Activated naive CD8-positive, alpha-beta T cell treated with anti-CD3 and anti-CD28 coated beads, Interleukin-2, amount 50 U/mL, for 24 hours (primary cell): Measurements from ENCODE around the gene FLNC.
A peak's percentile ranks its signal among the peaks of the same experiment; 100 is the strongest.

Experiments used
- ATAC-seq: fragments of 150-1000 bp; cut with Tn5 transposase; one replicate; pipeline ENCODE4 v1.10.0; 2021
- DNase-seq: peaks from one replicate; pipeline ENCODE4 v3.0.0; 2021
- H3K27ac Mint-ChIP-seq: one replicate; pipeline ENCODE4 v1.8.0; 2021; ENCODE audit warnings: mild to moderate bottlenecking, mixed read lengths
- H3K27me3 Mint-ChIP-seq: one replicate; pipeline ENCODE4 v1.8.0; 2021; ENCODE audit warnings: mixed read lengths
- H3K36me3 Mint-ChIP-seq: one replicate; pipeline ENCODE4 v1.8.0; 2021; ENCODE audit warnings: low read depth, mixed read lengths
- H3K4me1 Mint-ChIP-seq: one replicate; pipeline ENCODE4 v1.8.0; 2021; ENCODE audit warnings: mixed read lengths
- H3K4me3 Mint-ChIP-seq: one replicate; pipeline ENCODE4 v1.8.0; 2021; ENCODE audit warnings: mild to moderate bottlenecking, moderate library complexity, mixed read lengths
- H3K9me3 Mint-ChIP-seq: one replicate; pipeline ENCODE4 v1.8.0; 2021; ENCODE audit warnings: mixed read lengths

The FLNC gene, protein sequence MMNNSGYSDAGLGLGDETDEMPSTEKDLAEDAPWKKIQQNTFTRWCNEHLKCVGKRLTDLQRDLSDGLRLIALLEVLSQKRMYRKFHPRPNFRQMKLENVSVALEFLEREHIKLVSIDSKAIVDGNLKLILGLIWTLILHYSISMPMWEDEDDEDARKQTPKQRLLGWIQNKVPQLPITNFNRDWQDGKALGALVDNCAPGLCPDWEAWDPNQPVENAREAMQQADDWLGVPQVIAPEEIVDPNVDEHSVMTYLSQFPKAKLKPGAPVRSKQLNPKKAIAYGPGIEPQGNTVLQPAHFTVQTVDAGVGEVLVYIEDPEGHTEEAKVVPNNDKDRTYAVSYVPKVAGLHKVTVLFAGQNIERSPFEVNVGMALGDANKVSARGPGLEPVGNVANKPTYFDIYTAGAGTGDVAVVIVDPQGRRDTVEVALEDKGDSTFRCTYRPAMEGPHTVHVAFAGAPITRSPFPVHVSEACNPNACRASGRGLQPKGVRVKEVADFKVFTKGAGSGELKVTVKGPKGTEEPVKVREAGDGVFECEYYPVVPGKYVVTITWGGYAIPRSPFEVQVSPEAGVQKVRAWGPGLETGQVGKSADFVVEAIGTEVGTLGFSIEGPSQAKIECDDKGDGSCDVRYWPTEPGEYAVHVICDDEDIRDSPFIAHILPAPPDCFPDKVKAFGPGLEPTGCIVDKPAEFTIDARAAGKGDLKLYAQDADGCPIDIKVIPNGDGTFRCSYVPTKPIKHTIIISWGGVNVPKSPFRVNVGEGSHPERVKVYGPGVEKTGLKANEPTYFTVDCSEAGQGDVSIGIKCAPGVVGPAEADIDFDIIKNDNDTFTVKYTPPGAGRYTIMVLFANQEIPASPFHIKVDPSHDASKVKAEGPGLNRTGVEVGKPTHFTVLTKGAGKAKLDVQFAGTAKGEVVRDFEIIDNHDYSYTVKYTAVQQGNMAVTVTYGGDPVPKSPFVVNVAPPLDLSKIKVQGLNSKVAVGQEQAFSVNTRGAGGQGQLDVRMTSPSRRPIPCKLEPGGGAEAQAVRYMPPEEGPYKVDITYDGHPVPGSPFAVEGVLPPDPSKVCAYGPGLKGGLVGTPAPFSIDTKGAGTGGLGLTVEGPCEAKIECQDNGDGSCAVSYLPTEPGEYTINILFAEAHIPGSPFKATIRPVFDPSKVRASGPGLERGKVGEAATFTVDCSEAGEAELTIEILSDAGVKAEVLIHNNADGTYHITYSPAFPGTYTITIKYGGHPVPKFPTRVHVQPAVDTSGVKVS (N-terminal part only)

DNA sequence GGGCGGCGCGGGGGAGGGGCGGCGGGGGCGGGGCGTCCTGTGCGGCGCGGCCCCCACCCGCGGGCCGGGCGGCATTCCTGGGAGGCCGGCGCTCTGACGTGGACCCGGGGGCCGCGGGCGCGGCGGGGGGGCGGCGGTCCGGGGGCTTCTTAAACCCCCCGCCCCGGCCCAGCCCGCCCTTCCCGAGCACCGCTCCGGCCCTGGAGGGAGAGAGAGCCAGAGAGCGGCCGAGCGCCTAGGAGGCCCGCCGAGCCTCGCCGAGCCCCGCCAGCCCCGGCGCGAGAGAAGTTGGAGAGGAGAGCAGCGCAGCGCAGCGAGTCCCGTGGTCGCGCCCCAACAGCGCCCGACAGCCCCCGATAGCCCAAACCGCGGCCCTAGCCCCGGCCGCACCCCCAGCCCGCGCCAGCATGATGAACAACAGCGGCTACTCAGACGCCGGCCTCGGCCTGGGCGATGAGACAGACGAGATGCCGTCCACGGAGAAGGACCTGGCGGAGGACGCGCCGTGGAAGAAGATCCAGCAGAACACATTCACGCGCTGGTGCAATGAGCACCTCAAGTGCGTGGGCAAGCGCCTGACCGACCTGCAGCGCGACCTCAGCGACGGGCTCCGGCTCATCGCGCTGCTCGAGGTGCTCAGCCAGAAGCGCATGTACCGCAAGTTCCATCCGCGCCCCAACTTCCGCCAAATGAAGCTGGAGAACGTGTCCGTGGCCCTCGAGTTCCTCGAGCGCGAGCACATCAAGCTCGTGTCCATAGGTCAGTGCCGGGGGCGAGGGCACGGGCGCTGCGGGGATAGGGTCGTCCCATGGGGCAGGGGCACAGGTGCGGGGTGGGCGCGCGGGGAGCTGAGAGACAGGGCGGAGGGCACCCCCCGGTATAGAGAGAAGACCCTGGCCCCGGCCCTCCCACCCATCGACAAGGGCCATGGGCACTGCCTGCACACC, at the start of gene FLNC:
Gene FLNC (plus strand): TSS at position 176 of the 947 bp plus-strand sequence. CDS start 232 bp downstream, at position 408.
- Mint-ChIP-seq H3K27ac (no peak within 1 kb of the TSS), H3K27me3 (peaks cover 39% of the 10 kb centered on the region), H3K36me3 (no peaks in the 10 kb centered on the region), H3K4me3 (peak within 1 kb of the TSS; percentile 51), H3K9me3 (no peaks in the 10 kb centered on the region), H3K4me1 (peaks cover 18% of the 10 kb centered on the region)
- ATAC-seq = peak; percentile 21
- DNase-seq = peak; percentile 30

DNA sequence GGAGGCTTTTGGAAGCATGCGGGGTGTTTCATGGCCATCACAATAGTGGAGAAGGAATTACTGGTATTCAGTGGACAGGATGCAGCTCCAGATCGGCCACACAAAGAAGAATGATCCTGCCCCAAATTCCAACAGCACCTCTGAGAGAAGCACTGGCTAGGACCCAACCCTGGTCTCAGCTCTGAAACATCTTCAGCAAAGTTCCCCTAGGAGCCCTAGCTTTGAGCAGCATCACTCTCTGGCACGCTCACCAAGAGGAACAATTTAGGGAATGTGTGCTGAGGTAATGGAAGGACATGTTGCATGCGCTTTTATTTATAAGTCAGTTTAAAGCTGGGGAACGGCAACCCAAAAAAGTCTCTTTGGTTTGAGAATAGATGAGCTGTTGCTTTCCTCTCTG, 49.1 kb upstream of the FLNC start:
- Mint-ChIP-seq H3K9me3 (peaks cover 16% of the 10 kb centered on the region), H3K27ac (no peak overlapping the region), H3K4me3 (no peak overlapping the region), H3K27me3 (no peaks in the 10 kb centered on the region), H3K36me3 (peaks cover 9% of the 10 kb centered on the region), H3K4me1 (peaks cover 20% of the 10 kb centered on the region)
- DNase-seq (no peak), ATAC-seq (no peak)

DNA sequence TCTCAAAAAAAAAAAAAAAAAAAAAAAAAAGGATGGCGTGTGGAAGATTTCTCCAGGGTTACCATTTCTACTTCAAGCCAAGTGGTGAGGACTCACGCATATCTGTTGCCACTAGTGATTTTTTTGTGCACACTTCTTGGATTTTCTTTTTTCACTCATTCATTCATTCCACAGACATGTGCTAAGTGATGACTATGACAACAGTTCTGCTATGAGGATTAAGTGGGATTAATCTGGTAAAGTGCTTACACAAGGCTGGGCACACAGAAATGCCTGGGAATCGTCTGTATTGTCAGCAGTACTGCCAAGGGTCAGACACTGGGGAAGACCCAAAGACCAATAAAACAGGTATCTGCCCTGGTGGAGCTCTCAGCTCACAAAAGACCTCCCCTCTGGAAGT, 48.4 kb upstream of the FLNC start:
- Mint-ChIP-seq H3K27me3 (no peaks in the 10 kb centered on the region), H3K36me3 (peaks cover 7% of the 10 kb centered on the region), H3K27ac (no peak overlapping the region), H3K9me3 (peaks cover 13% of the 10 kb centered on the region), H3K4me1 (peaks cover 14% of the 10 kb centered on the region), H3K4me3 (no peak overlapping the region)
- DNase-seq = no peak
- ATAC-seq = no peak

DNA sequence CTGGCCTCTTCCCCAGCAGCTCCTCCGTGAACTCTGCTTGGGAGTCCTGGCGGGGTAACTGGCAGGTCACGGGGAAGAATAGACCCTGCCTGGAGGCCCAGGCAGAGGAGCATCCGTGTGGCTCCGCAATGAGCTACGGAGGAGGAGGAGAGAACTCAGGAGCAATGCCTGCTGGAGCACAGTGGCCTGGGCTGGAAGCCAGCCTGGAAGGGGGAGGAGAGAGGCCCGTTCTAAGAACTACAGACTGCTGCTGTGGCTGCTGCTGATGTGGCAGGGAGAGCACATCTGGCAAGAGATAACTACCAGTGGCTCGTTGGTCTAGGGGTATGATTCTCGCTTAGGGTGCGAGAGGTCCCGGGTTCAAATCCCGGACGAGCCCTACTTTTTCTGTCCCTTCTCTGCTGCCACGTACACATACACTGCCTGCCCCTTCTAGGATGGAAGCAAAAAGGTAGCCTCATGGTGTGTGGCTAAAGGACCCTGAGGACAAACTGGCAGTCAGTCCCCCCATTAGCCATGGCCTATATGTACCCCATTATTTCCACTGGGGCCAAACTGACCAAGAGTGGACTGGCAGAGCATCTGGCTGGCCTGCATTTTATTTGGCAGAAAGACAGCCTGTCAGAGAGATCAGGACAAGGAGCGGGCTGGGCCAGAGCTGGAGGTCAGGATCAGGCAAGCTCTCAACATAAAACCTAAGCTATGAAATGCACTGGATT, 46.9 kb upstream of the FLNC start:
- ATAC-seq (peak; percentile 75), DNase-seq (peak; percentile 25)
- no peaks in the 10 kb centered on the region for H3K4me1 Mint-ChIP-seq

DNA sequence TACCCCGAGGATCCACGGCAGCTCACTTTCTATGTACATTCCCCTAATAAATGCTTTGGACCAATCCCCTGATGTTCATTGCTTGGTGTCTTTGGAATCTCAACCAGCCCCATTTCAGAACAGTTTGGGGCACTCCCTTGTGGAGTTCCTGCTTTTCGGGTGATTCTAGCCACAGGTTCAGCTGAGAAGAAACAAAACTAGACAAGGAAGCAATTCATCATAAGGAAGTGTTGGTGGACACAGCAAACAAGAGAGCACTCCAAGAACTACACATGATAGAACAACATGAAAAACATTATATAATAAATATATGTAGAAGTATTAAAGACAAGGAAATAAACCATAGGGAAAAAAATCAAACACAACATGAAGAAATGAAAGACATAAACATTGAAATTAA, 44.5 kb upstream of the FLNC start:
- H3K27ac Mint-ChIP-seq = no peak overlapping the region
- ATAC-seq = no peak
- peaks cover 10% of the 10 kb centered on the region for H3K27me3 Mint-ChIP-seq
- no peaks in the 10 kb centered on the region for H3K36me3 Mint-ChIP-seq
- no peak overlapping the region for H3K4me3 Mint-ChIP-seq
- peaks cover 6% of the 10 kb centered on the region for H3K4me1 Mint-ChIP-seq
- DNase-seq = no peak
- no peaks in the 10 kb centered on the region for H3K9me3 Mint-ChIP-seq

More for the DNA sequence above, 46.9 kb upstream of the FLNC start:
- peaks cover under 1% of the 10 kb centered on the region for H3K36me3 Mint-ChIP-seq
- no peaks in the 10 kb centered on the region for H3K9me3 Mint-ChIP-seq
- H3K27ac Mint-ChIP-seq = peak overlapping the region; percentile 53
- no peak overlapping the region for H3K4me3 Mint-ChIP-seq
- peaks cover 2% of the 10 kb centered on the region for H3K27me3 Mint-ChIP-seq

DNA sequence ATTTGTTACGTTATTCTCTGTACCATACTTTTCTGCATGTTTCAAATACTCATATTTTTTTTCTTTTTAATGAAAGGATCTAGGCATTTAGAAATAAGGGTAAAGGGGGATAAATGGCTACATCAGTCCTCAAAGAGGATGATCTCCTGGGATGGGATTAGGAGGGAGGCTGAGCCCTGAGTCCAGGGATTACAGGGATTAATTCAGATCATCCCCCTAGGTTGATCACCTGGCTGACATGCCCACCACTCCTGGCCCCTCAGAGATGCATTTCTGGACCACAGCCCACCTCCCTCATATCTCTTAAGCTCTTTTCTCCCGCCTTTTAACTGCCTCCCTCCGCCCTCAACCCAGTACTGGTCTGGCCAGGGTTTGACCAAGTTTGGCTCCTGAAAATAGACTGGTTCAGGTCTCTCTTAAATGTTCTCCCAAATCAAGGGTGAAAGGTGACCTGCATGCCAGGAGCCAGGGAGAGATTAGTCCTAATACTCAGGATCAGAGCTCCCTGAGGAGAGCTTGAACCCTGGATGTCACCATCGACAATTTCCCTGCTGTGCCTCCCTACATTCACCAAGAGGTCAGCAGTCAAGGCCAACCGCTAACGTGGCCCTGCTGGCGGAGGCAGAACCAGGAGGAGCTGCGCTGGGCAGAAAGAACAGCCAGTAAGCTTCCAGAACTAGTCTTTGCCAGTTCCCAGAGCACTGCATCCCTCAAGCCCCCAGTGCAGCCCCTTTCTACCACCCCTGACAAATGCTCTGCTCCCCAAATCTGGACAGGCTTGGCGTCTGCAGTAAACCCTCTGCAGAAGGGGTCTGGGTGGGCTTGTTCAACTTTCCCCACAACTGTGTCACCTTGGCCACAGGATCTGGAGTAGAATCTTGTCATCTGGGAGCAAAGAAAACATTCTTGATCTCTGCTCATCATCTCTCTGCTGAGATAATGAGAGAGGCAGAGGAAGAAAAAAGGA, 41.5 kb upstream of the FLNC start:
- Mint-ChIP-seq H3K27ac (no peak overlapping the region), H3K4me3 (no peak overlapping the region), H3K36me3 (no peaks in the 10 kb centered on the region), H3K4me1 (peaks cover 6% of the 10 kb centered on the region), H3K9me3 (no peaks in the 10 kb centered on the region), H3K27me3 (peaks cover 10% of the 10 kb centered on the region)
- no peak for DNase-seq
- no peak for ATAC-seq

DNA sequence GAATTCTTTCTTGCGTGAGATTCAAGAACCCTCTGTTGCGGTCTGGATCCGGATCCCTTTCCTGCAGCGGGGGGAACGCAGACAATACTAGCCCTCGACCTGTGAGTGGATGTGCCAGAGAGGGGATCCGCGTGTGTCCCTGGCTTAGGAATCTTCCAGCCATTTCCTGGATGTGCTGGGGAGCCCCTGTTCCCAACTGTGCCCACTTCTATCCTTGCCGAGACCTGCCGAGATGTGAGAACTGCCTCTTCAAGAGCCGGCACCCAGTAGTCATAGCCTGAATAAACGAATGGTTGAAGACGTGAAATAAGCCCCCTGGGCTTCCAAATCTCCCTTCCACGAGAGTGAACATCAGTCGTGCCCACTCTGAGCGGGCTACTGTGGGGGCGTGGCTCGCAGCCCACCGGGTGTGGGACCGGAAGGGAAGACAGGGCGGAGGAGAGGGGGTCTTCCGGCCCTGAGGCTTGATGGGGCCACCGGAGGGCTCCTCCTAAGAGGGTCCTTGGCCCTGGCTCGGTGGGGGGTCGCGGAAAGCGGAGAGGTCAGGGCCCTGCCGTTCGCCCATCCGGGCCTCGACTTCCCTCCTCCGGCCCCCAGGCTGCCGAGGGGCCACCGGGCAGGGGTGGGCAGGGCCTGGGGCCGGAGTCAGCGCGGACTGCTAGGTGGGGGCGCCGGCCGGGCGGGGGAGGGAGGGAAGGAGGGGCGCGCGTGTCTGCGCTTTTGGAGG, 39.7 kb upstream of the FLNC start:
- Mint-ChIP-seq H3K36me3 (no peaks in the 10 kb centered on the region), H3K4me1 (peaks cover 6% of the 10 kb centered on the region), H3K27me3 (peaks cover 10% of the 10 kb centered on the region), H3K9me3 (no peaks in the 10 kb centered on the region), H3K27ac (peak overlapping the region; percentile 65), H3K4me3 (peak overlapping the region; percentile 81)
- DNase-seq = no peak
- ATAC-seq = no peak

DNA sequence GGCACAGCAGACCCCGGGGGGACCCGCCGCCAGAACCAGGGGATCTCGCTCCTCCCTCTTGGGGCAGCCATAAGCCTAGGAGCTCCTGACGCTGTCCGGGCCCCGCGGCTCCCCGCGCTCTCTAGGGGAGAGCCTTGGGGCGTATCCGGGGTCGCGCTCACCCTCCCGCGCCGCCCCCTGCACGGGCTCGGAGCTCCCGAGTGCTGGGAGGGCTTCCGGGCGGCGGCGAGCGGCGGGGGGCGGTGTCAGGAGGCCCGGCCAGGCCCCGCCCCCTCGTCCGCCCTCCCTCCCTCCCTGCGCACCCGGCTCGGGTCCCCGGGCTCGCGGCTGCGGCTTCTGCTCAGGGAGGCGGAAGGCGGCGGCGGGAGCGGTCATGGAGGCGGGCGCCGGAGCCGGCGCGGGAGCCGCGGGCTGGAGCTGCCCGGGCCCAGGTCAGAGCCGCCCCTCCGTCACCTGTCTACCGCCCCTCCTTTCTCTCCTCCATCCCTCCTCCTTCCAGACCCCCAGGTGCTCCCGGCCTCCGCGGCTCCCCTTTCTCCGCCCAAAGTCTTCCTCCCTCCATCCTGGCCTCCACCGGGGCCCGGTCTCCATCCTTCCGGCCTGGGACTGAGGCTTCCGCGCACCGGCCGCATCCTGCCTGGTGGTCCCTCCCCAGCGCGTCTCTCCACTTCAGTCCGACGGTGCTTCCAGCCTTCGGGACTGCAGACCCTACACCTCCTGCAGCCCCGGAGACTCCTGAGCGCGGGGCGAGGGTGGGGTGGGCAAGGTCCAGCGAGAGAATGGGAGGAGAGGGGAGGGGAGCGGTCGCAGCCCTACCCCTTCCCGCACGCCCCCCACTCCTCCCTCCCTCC, 38.9 kb upstream of the FLNC start, which contains the start of gene CCDC136:
Gene CCDC136 (plus strand): TSS at position 848 of the 851 bp plus-strand sequence. CDS start 444 bp downstream, outside the sequence.
- no peak within 1 kb of the TSS for H3K27ac Mint-ChIP-seq
- H3K4me3 Mint-ChIP-seq = peak within 1 kb of the TSS; percentile 81
- ATAC-seq (peak; percentile 86), DNase-seq (peak; percentile 80)
- peaks cover 6% of the 10 kb centered on the region for H3K4me1 Mint-ChIP-seq
- H3K27me3 Mint-ChIP-seq = peaks cover 10% of the 10 kb centered on the region
- H3K36me3 Mint-ChIP-seq = no peaks in the 10 kb centered on the region
- no peaks in the 10 kb centered on the region for H3K9me3 Mint-ChIP-seq

DNA sequence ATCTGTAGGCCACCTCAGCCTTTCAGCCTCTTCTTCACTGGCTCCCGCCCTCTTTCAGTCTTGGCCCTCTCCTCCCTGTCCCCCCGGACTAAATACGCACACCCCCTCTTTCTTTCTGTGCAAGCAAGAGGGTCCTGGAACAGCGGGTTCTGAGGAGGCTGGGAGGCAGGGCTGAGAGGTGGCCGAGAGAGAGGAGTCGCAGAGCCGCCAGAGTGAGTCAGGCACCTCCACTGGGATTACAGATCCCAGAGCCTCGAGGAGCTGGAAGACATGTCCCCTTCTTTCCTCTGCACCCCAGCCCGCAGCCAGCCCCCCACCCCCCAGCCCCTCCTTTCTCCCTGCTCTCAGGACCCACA, 38.3 kb upstream of the FLNC start:
- DNase-seq (no peak), ATAC-seq (no peak)
- peaks cover 10% of the 10 kb centered on the region for H3K27me3 Mint-ChIP-seq
- H3K27ac Mint-ChIP-seq = no peak overlapping the region
- no peaks in the 10 kb centered on the region for H3K36me3 Mint-ChIP-seq
- H3K4me3 Mint-ChIP-seq = peak overlapping the region; percentile 81
- peaks cover 6% of the 10 kb centered on the region for H3K4me1 Mint-ChIP-seq
- no peaks in the 10 kb centered on the region for H3K9me3 Mint-ChIP-seq

DNA sequence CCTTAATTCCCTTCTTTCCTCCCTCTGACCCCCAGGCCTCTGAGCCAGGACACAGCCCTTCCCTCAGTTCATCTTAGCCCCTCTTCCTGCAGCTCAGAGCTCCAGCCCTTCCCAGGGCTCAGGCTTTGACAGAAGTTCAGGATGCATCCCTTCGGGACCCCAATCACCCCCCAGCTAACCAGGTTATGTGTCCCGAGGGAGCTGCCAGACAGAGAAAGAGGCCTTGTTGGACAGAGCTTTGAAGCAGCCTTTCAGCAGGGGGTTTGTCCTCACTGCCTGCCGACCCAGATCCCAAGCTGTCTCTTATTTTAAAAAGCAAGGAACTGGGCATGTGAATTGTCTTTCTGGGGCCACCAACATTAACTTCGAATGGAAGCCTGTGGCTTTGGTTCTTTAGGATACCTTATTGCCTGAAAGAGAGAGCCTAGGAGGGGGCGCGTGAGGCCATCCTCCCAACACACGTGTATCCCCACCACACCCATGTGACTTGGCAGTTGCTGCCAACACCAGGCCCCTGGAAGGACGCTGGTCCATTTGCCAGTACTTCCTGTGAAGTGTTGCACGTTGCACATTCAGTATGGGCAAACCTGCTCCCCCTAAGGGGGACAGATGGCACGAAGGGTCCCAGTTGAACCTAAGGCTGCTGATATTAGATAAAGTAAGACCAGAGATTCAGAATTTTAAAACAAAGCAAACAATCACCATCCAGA, 37.6 kb upstream of the FLNC start:
- Mint-ChIP-seq H3K4me1 (peaks cover 6% of the 10 kb centered on the region), H3K9me3 (no peaks in the 10 kb centered on the region), H3K27me3 (peaks cover 7% of the 10 kb centered on the region), H3K4me3 (peak overlapping the region; percentile 23), H3K36me3 (no peaks in the 10 kb centered on the region), H3K27ac (no peak overlapping the region)
- DNase-seq (no peak), ATAC-seq (no peak)

DNA sequence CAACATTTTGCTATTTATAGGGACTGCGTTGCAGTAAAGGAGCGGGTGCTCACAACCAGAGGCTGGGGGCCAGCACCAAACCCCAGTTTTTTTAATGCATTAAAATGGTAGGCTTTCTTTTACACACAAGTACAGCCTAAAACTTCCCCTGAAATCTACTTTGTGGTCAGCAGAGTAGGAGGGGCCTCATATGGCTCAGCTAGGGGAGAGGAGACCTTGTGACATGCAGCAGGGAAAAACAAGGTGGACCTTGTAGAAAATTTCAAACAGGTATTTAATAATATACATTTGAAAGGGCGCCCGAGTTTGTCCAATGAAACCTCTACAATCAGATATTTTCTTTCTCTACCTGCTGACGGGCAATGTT, 37.0 kb upstream of the FLNC start:
- H3K27ac Mint-ChIP-seq = no peak overlapping the region
- H3K9me3 Mint-ChIP-seq = no peaks in the 10 kb centered on the region
- H3K4me3 Mint-ChIP-seq = no peak overlapping the region
- ATAC-seq (no peak), DNase-seq (no peak)
- no peaks in the 10 kb centered on the region for H3K36me3 Mint-ChIP-seq
- peaks cover 6% of the 10 kb centered on the region for H3K4me1 Mint-ChIP-seq
- peaks cover 7% of the 10 kb centered on the region for H3K27me3 Mint-ChIP-seq
